Endothelial cell of umbilical vein (primary cell): ENCODE measurements around the gene ATP13A2. TPM values are rescaled to one million over a fixed set of nuclear protein-coding genes. Genes with fewer than 3 reads are reported as not detected.
"Not testable (repeated sequence)": the region's sequence is repeated elsewhere in the genome, so short reads cannot be mapped to it uniquely, and the experiment has no call there.

ENCODE experiments used
- BruUV-seq: library from RNA; stranded (reverse); fragments of 400-500 nt; replicated peaks from 2 replicates; lab custom pipeline; 2021; lab: Mats Ljungman, UMichigan
- CTCF ChIA-PET: fragments of 300-600, 350-600 bp; sonication (Branson Sonifier 250); formaldehyde crosslinking; loops from one replicate; lab custom pipeline; 2021; ENCODE audit warnings: antibody characterized with exemption, inconsistent platforms; lab: Charles Lee
- POLR2A ChIA-PET: fragments of 300-600, 350-600 bp; sonication (Branson Sonifier 250); formaldehyde crosslinking; loops from one replicate; lab custom pipeline; 2021; ENCODE audit warnings: antibody characterized with exemption, inconsistent platforms; lab: Charles Lee
- DNase-seq: peaks from one replicate; pipeline ENCODE4 v3.0.0-alpha.2; 2011; ENCODE audit warnings: low read depth, low spot score
- FAIRE-seq: peaks from 2 replicates; lab custom pipeline; 2011; peaks lifted over from hg19 to GRCh38; lab: Jason Lieb, UNC
- H2AFZ ChIP-seq: 2 replicates; pipeline ENCODE4 v1.6.0; 2012; ENCODE audit warnings: low read depth, low read length, control low read depth, inconsistent platforms
- H3K27ac ChIP-seq: 2 replicates; pipeline ENCODE4 v1.5.1; 2011; ENCODE audit warnings: low read depth, mild to moderate bottlenecking, control low read depth, low read length, moderate library complexity; ENCODE audit not compliant: insufficient read depth
- H3K27me3 ChIP-seq, 2 experiments: 2 replicates each; pipeline versions ENCODE4 v1.6.0 to v1.6.1; 2011; ENCODE audit warnings: low read length in 2 of 2, mixed read lengths in 1 of 2; ENCODE audit not compliant: control insufficient read depth in 2 of 2, insufficient read depth in 2 of 2
- H3K36me3 ChIP-seq, 2 experiments: 2 replicates in 1 of 2; 3 replicates in 1 of 2; pipeline ENCODE4 v1.5.1; 2011; ENCODE audit warnings: low read length in 2 of 2, mild to moderate bottlenecking in 1 of 2, moderate library complexity in 1 of 2; ENCODE audit not compliant: control insufficient read depth in 2 of 2, insufficient read depth in 2 of 2; ENCODE audit errors: extremely low read depth in 1 of 2
- H3K4me1 ChIP-seq: 3 replicates; pipeline ENCODE4 v1.5.1; 2011; ENCODE audit warnings: mild to moderate bottlenecking, low read length; ENCODE audit not compliant: control insufficient read depth, insufficient read depth; ENCODE audit errors: extremely low read depth
- H3K4me2 ChIP-seq: 2 replicates; pipeline ENCODE4 v1.6.1; 2011; ENCODE audit warnings: low read length, control low read depth, mixed read lengths; ENCODE audit not compliant: insufficient read depth
- H3K4me3 ChIP-seq, 3 experiments: fragments of 200-600 bp in 1 of 3; sonication (generic), shearing (Covaris generic) in 1 of 3; replicated peaks in 1 of 3; 2 replicates each; pipeline ENCODE4 v1.5.1; 2011 to 2016; ENCODE audit warnings: control low read depth in 3 of 3, low read length in 3 of 3, mild to moderate bottlenecking in 2 of 3, inconsistent platforms in 1 of 3, low read depth in 1 of 3, moderate library complexity in 1 of 3; ENCODE audit not compliant: insufficient read depth in 1 of 3
- H3K79me2 ChIP-seq: 2 replicates; pipeline ENCODE4 v1.6.0; 2012; ENCODE audit warnings: low read length, inconsistent platforms; ENCODE audit not compliant: control insufficient read depth, insufficient read depth
- H3K9ac ChIP-seq: replicated peaks from 2 replicates; pipeline ENCODE3; 2011; ENCODE audit warnings: low read length, control low read depth; ENCODE audit not compliant: insufficient read depth; ENCODE audit errors: extremely low read depth
- H3K9me1 ChIP-seq: replicated peaks from 3 replicates; pipeline ENCODE4 v1.6.0; 2011; ENCODE audit warnings: mild to moderate bottlenecking, low read length; ENCODE audit not compliant: control insufficient read depth, insufficient read depth; ENCODE audit errors: extremely low read depth
- H3K9me3 ChIP-seq: replicated peaks from 2 replicates; pipeline ENCODE4 v1.5.1; 2012; ENCODE audit warnings: low read length, inconsistent platforms; ENCODE audit not compliant: control insufficient read depth, insufficient read depth
- H4K20me1 ChIP-seq: replicated peaks from 2 replicates; pipeline ENCODE3; 2011; ENCODE audit warnings: mild to moderate bottlenecking, low read length; ENCODE audit not compliant: control insufficient read depth, insufficient read depth; ENCODE audit errors: extremely low read depth
- CTCF ChIP-seq, 2 donors: IDR thresholded peaks; 1 replicate in 1 of 2; 2 replicates in 1 of 2; pipeline ENCODE4 v1.5.1; 2011; ENCODE audit warnings: low read length in 2 of 2, mild to moderate bottlenecking in 2 of 2, moderate library complexity in 2 of 2, control low read depth in 1 of 2, inconsistent platforms in 1 of 2, low read depth in 1 of 2; ENCODE audit not compliant: insufficient read depth in 1 of 2; ENCODE audit errors: extremely low read depth in 1 of 2
- FOS ChIP-seq: IDR thresholded peaks from 2 replicates; pipeline ENCODE4 v1.6.1; 2011; ENCODE audit warnings: mild to moderate bottlenecking, low read length, moderate library complexity, borderline replicate concordance; ENCODE audit not compliant: insufficient read depth
- GATA2 ChIP-seq: IDR thresholded peaks from 2 replicates; pipeline ENCODE4 v1.7.0; 2011; ENCODE audit warnings: low read depth, mild to moderate bottlenecking, moderate library complexity, mixed read lengths, low read length; ENCODE audit not compliant: insufficient read length, insufficient read depth
- JUN ChIP-seq: IDR thresholded peaks from 2 replicates; pipeline ENCODE4 v1.6.1; 2011; ENCODE audit warnings: borderline replicate concordance, low read depth; ENCODE audit not compliant: insufficient read length, insufficient read depth
- POLR2A ChIP-seq: IDR thresholded peaks from 2 replicates; pipeline ENCODE4 v1.6.1; 2012; ENCODE audit warnings: low read depth, mild to moderate bottlenecking, control low read depth, low read length
- dilution Hi-C: fragments of 300-500 bp; cut with MboI; formaldehyde crosslinking; loops from one replicate; pipeline ENCODE4 v1.15.0; 2019; ENCODE audit warnings: low sequenced_read_pairs; ENCODE audit not compliant: extremely low pct_ligation_motif_present
- intact Hi-C: fragments of 100-400 bp; cut with micrococcal nuclease; formaldehyde crosslinking; loops from one replicate; pipeline ENCODE4 v1.10.0; 2022
- polyA plus RNA-seq, 4 experiments: library from polyadenylated mRNA; depleted of rRNA in 3 of 4; stranded (reverse) in 3 of 4; unstranded in 1 of 4; fragments of >200 nt; gene quantifications; 2 replicates each; pipeline versions ENCODE4 v1.2.1 to v1.2.3, GENCODE V29; 2011 to 2012; ENCODE audit warnings: missing spikeins in 1 of 4
- total RNA-seq: library from RNA; stranded (reverse); gene quantifications from 2 replicates; pipeline ENCODE4 v1.2.3, GENCODE V29; 2021

The ATP13A2 gene
- total and polyA plus RNA-seq, 2 donors (not counting 3 experiments of a cell fraction or from before 2014, with no cell fraction given) = 44.9 to 60.6 TPM

DNA sequence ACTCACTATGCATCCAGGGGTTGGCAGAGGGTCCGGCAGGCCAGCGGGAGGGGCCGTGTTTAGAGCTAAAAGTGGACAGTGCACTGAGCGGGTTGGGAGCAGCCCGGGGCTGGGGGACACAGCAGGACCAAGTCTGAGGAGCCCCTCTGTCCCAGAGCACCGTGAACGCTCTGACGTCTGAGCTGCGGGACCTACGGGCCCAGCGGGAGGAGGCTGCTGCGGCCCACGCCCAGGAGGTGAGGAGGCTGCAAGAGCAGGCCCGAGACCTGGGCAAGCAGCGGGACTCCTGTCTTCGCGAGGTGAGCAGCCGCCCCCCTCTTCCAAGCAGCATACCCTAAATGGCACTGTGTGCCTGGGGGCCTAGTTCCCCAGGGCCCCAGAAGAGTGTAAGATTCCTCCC lies 57.1 kb downstream of the ATP13A2 start:
- ChIA-PET CTCF (interaction anchor here (1.4 kb wide), 1 partner anchor 91 kb away, joined by 4 read pairs; no protein-coding TSS in a partner anchor), POLR2A (no interaction called here)
- Histone ChIP-seq H3K27ac (no peak overlapping the region), H3K9me3 (no peaks in the 10 kb centered on the region), H3K4me2 (no peak overlapping the region), H2AFZ (no peak overlapping the region), H3K9ac (no peak overlapping the region), H3K36me3 (no peaks in the 10 kb centered on the region), H3K4me3 (no peak overlapping the region), H4K20me1 (no peaks in the 10 kb centered on the region), H3K4me1 (no peaks in the 10 kb centered on the region), H3K27me3 (no peaks in the 10 kb centered on the region), H3K9me1 (no peaks in the 10 kb centered on the region), H3K79me2 (no peaks in the 10 kb centered on the region)
- FAIRE-seq (no peak), DNase-seq (no peak)
- BruUV-seq = no TSS peak
- intact Hi-C loops = loop anchor here (5.0 kb wide), 1 partner anchor 283 kb away; no protein-coding TSS in a partner anchor
- no peak for TF ChIP-seq FOS
- no peak for TF ChIP-seq POLR2A
- TF ChIP-seq JUN = no peak
- no peak for TF ChIP-seq CTCF (IDR thresholded peaks at IDR 0.05; ENCODE audit: extremely low read depth in 1 of 2, insufficient read depth in 1 of 2, low read depth in 1 of 2, low read length in 2 of 2)
- TF ChIP-seq GATA2 = no peak
- dilution Hi-C loops = no loop called here

DNA sequence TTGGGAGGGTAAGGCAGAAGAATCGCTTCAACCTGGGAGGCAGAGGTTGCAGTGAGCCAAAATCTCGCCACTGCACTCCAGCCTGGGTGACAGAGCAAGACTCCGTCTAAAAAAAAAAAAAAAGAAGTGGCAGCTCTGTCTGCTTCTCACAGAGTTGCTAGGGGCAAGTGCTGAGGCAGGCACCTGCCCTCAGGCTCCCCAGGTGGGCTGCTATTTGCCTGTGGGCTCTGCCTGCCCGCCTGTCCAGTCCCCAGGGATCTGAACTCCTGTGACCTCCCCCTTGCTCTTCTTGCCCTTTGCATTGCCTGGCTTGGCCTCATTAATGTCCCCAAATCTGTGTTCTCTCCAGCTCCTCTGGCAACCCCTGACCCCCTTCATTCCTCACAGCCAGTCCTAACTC lies 59.4 kb downstream of the ATP13A2 start:
- FAIRE-seq, H3K4me2 ChIP-seq, H3K9ac ChIP-seq, H3K9me3 ChIP-seq, H3K4me3 ChIP-seq, H3K4me1 ChIP-seq, H3K27me3 ChIP-seq, dilution Hi-C loops, BruUV-seq, H3K36me3 ChIP-seq, H3K79me2 ChIP-seq, H3K9me1 ChIP-seq, H3K27ac ChIP-seq, H4K20me1 ChIP-seq, DNase-seq, H2AFZ ChIP-seq: not testable (repeated sequence)
- ChIA-PET POLR2A (interaction anchor here (0.7 kb wide), 1 partner anchor 92 kb away, joined by 3 read pairs; no protein-coding TSS in a partner anchor), CTCF (interaction anchor here (0.7 to 5.5 kb wide), 29 partner anchors 8 to 511 kb away, joined by 3 to 85 read pairs (median 5); partner anchors contain the start of genes NBPF1 and NECAP2)
- intact Hi-C loops = loop anchor here (5.0 kb wide), 1 partner anchor 285 kb away; no protein-coding TSS in a partner anchor

DNA sequence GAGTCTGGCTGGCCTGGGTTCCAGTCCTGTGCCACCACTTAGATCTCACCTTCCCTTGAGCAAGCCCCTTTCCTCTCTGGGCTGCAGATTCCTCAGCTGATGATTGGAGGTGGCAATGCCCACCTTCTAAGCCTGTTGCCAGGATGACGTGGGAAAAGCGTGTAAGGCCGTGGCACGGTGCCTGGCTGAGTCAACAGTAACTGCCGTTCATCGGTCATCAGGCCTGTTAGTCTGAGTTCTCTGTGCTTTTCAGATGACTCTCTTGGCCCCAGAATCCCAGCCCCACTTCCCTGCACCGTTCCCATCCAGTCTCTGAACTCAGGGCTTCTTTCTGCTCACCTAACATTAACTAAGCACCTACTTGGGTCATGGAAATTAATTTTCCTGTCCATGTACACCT lies 62.7 kb downstream of the ATP13A2 start:
- H3K36me3 ChIP-seq, H3K27me3 ChIP-seq, intact Hi-C loops, H3K4me1 ChIP-seq, dilution Hi-C loops, BruUV-seq, H3K9me1 ChIP-seq, H3K27ac ChIP-seq, H3K9me3 ChIP-seq, H3K4me3 ChIP-seq, H2AFZ ChIP-seq, H3K9ac ChIP-seq, H3K79me2 ChIP-seq, H4K20me1 ChIP-seq, DNase-seq, H3K4me2 ChIP-seq, POLR2A ChIA-PET: not testable (repeated sequence)
- CTCF ChIA-PET = interaction anchor here (1.4 to 5.5 kb wide), 3 partner anchors 11 to 328 kb away, joined by 3 to 85 read pairs (median 14); no protein-coding TSS in a partner anchor
- peak; percentile 68 for FAIRE-seq
